Suppressor macrophage (primary cell): ENCODE measurements around the gene LMTK2.
"Not testable (repeated sequence)": the region's sequence is repeated elsewhere in the genome, so short reads cannot be mapped to it uniquely, and the experiment has no call there.

Source experiments
- DNase-seq, 4 experiments: peaks; one replicate each; pipeline ENCODE4 v3.0.0-alpha.2; 2020 to 2022

The LMTK2 gene

GRCh38 chr7:98105942-98106544 is 619 bp upstream of the LMTK2 start:
- peak in 1 of 4 experiments; percentile 8 for DNase-seq

- DNase-seq = peak in 3 of 4 experiments; percentile 31 to 43 (median 40)
Observed at GRCh38 chr7:98107313-98107721, 655 bp downstream of the LMTK2 start.

GRCh38 chr7:98110249-98111022 is 3.8 kb downstream of the LMTK2 start:
- DNase-seq = no peak

GRCh38 chr7:98112077-98112476 is 5.4 kb downstream of the LMTK2 start:
- no peak for DNase-seq

- DNase-seq = no peak
Observed at GRCh38 chr7:98115746-98116525, 9.3 kb downstream of the LMTK2 start.

- no peak for DNase-seq
Observed at GRCh38 chr7:98116656-98117461, 10.2 kb downstream of the LMTK2 start.

GRCh38 chr7:98119256-98119918 is 12.7 kb downstream of the LMTK2 start:
- no peak for DNase-seq

- DNase-seq = no peak
Observed at GRCh38 chr7:98120559-98120958, 13.9 kb downstream of the LMTK2 start.

GRCh38 chr7:98121388-98121787 is 14.7 kb downstream of the LMTK2 start:
- DNase-seq = not testable (repeated sequence)

- no peak for DNase-seq
Observed at GRCh38 chr7:98123365-98123696, 16.7 kb downstream of the LMTK2 start.

GRCh38 chr7:98125759-98126158 is 19.1 kb downstream of the LMTK2 start:
- DNase-seq = peak; percentile 60 to 82 (median 73)

GRCh38 chr7:98126311-98127142 is 19.9 kb downstream of the LMTK2 start:
- DNase-seq = peak in 1 of 4 experiments; percentile 10

- no peak for DNase-seq
Observed at GRCh38 chr7:98128346-98128745, 21.7 kb downstream of the LMTK2 start.

- no peak for DNase-seq
Observed at GRCh38 chr7:98130959-98131358, 24.3 kb downstream of the LMTK2 start.

GRCh38 chr7:98133181-98133580 is 26.5 kb downstream of the LMTK2 start:
- DNase-seq = peak; percentile 63 to 92 (median 76)

GRCh38 chr7:98133621-98134303 is 27.1 kb downstream of the LMTK2 start:
- peak in 3 of 4 experiments; percentile 11 to 24 (median 23) for DNase-seq

- peak in 3 of 4 experiments; percentile 14 to 52 (median 43) for DNase-seq
Observed at GRCh38 chr7:98134420-98135228, 28.0 kb downstream of the LMTK2 start.

- DNase-seq = no peak
Observed at GRCh38 chr7:98135984-98136383, 29.3 kb downstream of the LMTK2 start.

- no peak for DNase-seq
Observed at GRCh38 chr7:98136423-98136822, 29.8 kb downstream of the LMTK2 start.
